Stimulated activated naive CD8-positive, alpha-beta T cell treated with anti-CD3 and anti-CD28 coated beads, Interleukin-15, Interleukin-2, amounts not matched to agents 100 ng/mL and 50 ng/mL, for 24 hours (primary cell): ENCODE results near the gene DNAJB8.

Experiments
- H3K27ac Mint-ChIP-seq: one replicate; pipeline ENCODE4 v1.8.0; 2021; ENCODE audit warnings: mild to moderate bottlenecking, mixed read lengths
- H3K27me3 Mint-ChIP-seq: one replicate; pipeline ENCODE4 v1.8.0; 2021; ENCODE audit warnings: mixed read lengths
- H3K36me3 Mint-ChIP-seq: one replicate; pipeline ENCODE4 v1.8.0; 2021; ENCODE audit warnings: low read depth, mixed read lengths
- H3K4me1 Mint-ChIP-seq: one replicate; pipeline ENCODE4 v1.8.0; 2021; ENCODE audit warnings: low read depth, mixed read lengths
- H3K4me3 Mint-ChIP-seq: one replicate; pipeline ENCODE4 v1.8.0; 2021; ENCODE audit warnings: mild to moderate bottlenecking, mixed read lengths
- H3K9me3 Mint-ChIP-seq: one replicate; pipeline ENCODE4 v1.8.0; 2021; ENCODE audit warnings: mixed read lengths

The DNAJB8 gene

GRCh38 chr3:128466840-128467541 is at the start of gene DNAJB8:
Gene DNAJB8, minus strand, starts transcription at chr3:128466890. Its CDS starts 3,645 bp downstream, at chr3:128463245.
- peaks cover 8% of the 10 kb centered on the region for H3K4me1 Mint-ChIP-seq
- no peak within 1 kb of the TSS for H3K4me3 Mint-ChIP-seq
- H3K9me3 Mint-ChIP-seq: no peaks in the 10 kb centered on the region
- H3K36me3 Mint-ChIP-seq: no peaks in the 10 kb centered on the region
- H3K27me3 Mint-ChIP-seq: peaks cover 11% of the 10 kb centered on the region
- no peak within 1 kb of the TSS for H3K27ac Mint-ChIP-seq

GRCh38 chr3:128515967-128516366 is 49.3 kb upstream of the DNAJB8 start:
- H3K27me3 Mint-ChIP-seq: peaks cover 58% of the 10 kb centered on the region

GRCh38 chr3:128508852-128509251 is 42.2 kb upstream of the DNAJB8 start:
- no peak overlapping the region for H3K4me3 Mint-ChIP-seq
- no peak overlapping the region for H3K27ac Mint-ChIP-seq
- peaks cover 6% of the 10 kb centered on the region for H3K9me3 Mint-ChIP-seq
- H3K36me3 Mint-ChIP-seq: no peaks in the 10 kb centered on the region
- H3K27me3 Mint-ChIP-seq: peaks cover 32% of the 10 kb centered on the region
- H3K4me1 Mint-ChIP-seq: no peaks in the 10 kb centered on the region

More at GRCh38 chr3:128515967-128516366, 49.3 kb upstream of the DNAJB8 start:
- H3K9me3 Mint-ChIP-seq: peaks cover 15% of the 10 kb centered on the region
- no peaks in the 10 kb centered on the region for H3K4me1 Mint-ChIP-seq
- H3K4me3 Mint-ChIP-seq: no peak overlapping the region
- no peaks in the 10 kb centered on the region for H3K36me3 Mint-ChIP-seq
- no peak overlapping the region for H3K27ac Mint-ChIP-seq

GRCh38 chr3:128506754-128507153 is 40.1 kb upstream of the DNAJB8 start:
- Mint-ChIP-seq H3K9me3 (no peaks in the 10 kb centered on the region), H3K36me3 (no peaks in the 10 kb centered on the region), H3K4me1 (no peaks in the 10 kb centered on the region), H3K27me3 (peaks cover 28% of the 10 kb centered on the region), H3K27ac (no peak overlapping the region), H3K4me3 (no peak overlapping the region)

GRCh38 chr3:128505771-128506170 is 39.1 kb upstream of the DNAJB8 start:
- Mint-ChIP-seq H3K4me3 (no peak overlapping the region), H3K9me3 (no peaks in the 10 kb centered on the region), H3K36me3 (no peaks in the 10 kb centered on the region), H3K27me3 (peaks cover 31% of the 10 kb centered on the region), H3K4me1 (no peaks in the 10 kb centered on the region), H3K27ac (no peak overlapping the region)

- Mint-ChIP-seq H3K27me3 (peaks cover 28% of the 10 kb centered on the region), H3K4me3 (no peak overlapping the region), H3K36me3 (no peaks in the 10 kb centered on the region), H3K27ac (no peak overlapping the region), H3K9me3 (no peaks in the 10 kb centered on the region), H3K4me1 (no peaks in the 10 kb centered on the region)
Observed at GRCh38 chr3:128504963-128505730, 38.5 kb upstream of the DNAJB8 start.

GRCh38 chr3:128504533-128504915 is 37.8 kb upstream of the DNAJB8 start:
- no peaks in the 10 kb centered on the region for H3K4me1 Mint-ChIP-seq
- H3K4me3 Mint-ChIP-seq: no peak overlapping the region
- no peak overlapping the region for H3K27ac Mint-ChIP-seq
- peaks cover 31% of the 10 kb centered on the region for H3K27me3 Mint-ChIP-seq
- H3K36me3 Mint-ChIP-seq: no peaks in the 10 kb centered on the region
- no peaks in the 10 kb centered on the region for H3K9me3 Mint-ChIP-seq

- no peaks in the 10 kb centered on the region for H3K36me3 Mint-ChIP-seq
- H3K4me1 Mint-ChIP-seq: no peaks in the 10 kb centered on the region
- H3K27me3 Mint-ChIP-seq: peaks cover 29% of the 10 kb centered on the region
- H3K4me3 Mint-ChIP-seq: no peak overlapping the region
- no peaks in the 10 kb centered on the region for H3K9me3 Mint-ChIP-seq
- H3K27ac Mint-ChIP-seq: no peak overlapping the region
Observed at GRCh38 chr3:128503751-128504532, 37.3 kb upstream of the DNAJB8 start.

GRCh38 chr3:128503164-128503651 is 36.5 kb upstream of the DNAJB8 start:
- no peaks in the 10 kb centered on the region for H3K4me1 Mint-ChIP-seq
- no peaks in the 10 kb centered on the region for H3K9me3 Mint-ChIP-seq
- H3K36me3 Mint-ChIP-seq: no peaks in the 10 kb centered on the region
- H3K27me3 Mint-ChIP-seq: peaks cover 32% of the 10 kb centered on the region
- no peak overlapping the region for H3K4me3 Mint-ChIP-seq
- no peak overlapping the region for H3K27ac Mint-ChIP-seq

GRCh38 chr3:128502712-128503111 is 36.0 kb upstream of the DNAJB8 start:
- no peaks in the 10 kb centered on the region for H3K9me3 Mint-ChIP-seq
- H3K4me3 Mint-ChIP-seq: no peak overlapping the region
- no peak overlapping the region for H3K27ac Mint-ChIP-seq
- H3K27me3 Mint-ChIP-seq: peaks cover 30% of the 10 kb centered on the region
- no peaks in the 10 kb centered on the region for H3K36me3 Mint-ChIP-seq
- H3K4me1 Mint-ChIP-seq: no peaks in the 10 kb centered on the region

GRCh38 chr3:128501431-128501830 is 34.7 kb upstream of the DNAJB8 start:
- H3K9me3 Mint-ChIP-seq: no peaks in the 10 kb centered on the region
- peaks cover 30% of the 10 kb centered on the region for H3K27me3 Mint-ChIP-seq

GRCh38 chr3:128500556-128500955 is 33.9 kb upstream of the DNAJB8 start:
- peaks cover 38% of the 10 kb centered on the region for H3K27me3 Mint-ChIP-seq
- H3K9me3 Mint-ChIP-seq: no peaks in the 10 kb centered on the region
- no peaks in the 10 kb centered on the region for H3K4me1 Mint-ChIP-seq
- no peaks in the 10 kb centered on the region for H3K36me3 Mint-ChIP-seq
- H3K27ac Mint-ChIP-seq: no peak overlapping the region
- no peak overlapping the region for H3K4me3 Mint-ChIP-seq

More at GRCh38 chr3:128501431-128501830, 34.7 kb upstream of the DNAJB8 start:
- no peak overlapping the region for H3K27ac Mint-ChIP-seq
- no peak overlapping the region for H3K4me3 Mint-ChIP-seq
- no peaks in the 10 kb centered on the region for H3K4me1 Mint-ChIP-seq
- no peaks in the 10 kb centered on the region for H3K36me3 Mint-ChIP-seq

GRCh38 chr3:128499724-128500275 is 33.1 kb upstream of the DNAJB8 start:
- Mint-ChIP-seq H3K36me3 (no peaks in the 10 kb centered on the region), H3K4me1 (no peaks in the 10 kb centered on the region), H3K27ac (no peak overlapping the region), H3K27me3 (peaks cover 45% of the 10 kb centered on the region), H3K4me3 (no peak overlapping the region), H3K9me3 (no peaks in the 10 kb centered on the region)

- peaks cover 52% of the 10 kb centered on the region for H3K27me3 Mint-ChIP-seq
- no peaks in the 10 kb centered on the region for H3K9me3 Mint-ChIP-seq
- peak overlapping the region; percentile 47 for H3K4me3 Mint-ChIP-seq
- H3K27ac Mint-ChIP-seq: no peak overlapping the region
- H3K4me1 Mint-ChIP-seq: no peaks in the 10 kb centered on the region
- no peaks in the 10 kb centered on the region for H3K36me3 Mint-ChIP-seq
Observed at GRCh38 chr3:128498901-128499530, 32.3 kb upstream of the DNAJB8 start.
